Calu3 (cell line): ENCODE results near the gene RPL22. TPM values are rescaled to one million over a fixed set of nuclear protein-coding genes. Genes with fewer than 3 reads are reported as not detected.
"Not testable (repeated sequence)": the region's sequence is repeated elsewhere in the genome, so short reads cannot be mapped to it uniquely, and the experiment has no call there.

Experiments used
- BruUV-seq: library from RNA; stranded (reverse); fragments of 400-500 nt; replicated peaks from 2 replicates; lab custom pipeline; 2021; lab: Mats Ljungman, UMichigan
- CTCF ChIA-PET: fragments of 300-600 bp; sonication (Branson Sonifier 250); formaldehyde crosslinking; loops from one replicate; lab custom pipeline; 2022; ENCODE audit warnings: antibody characterized with exemption; lab: Charles Lee
- DNase-seq: peaks from one replicate; pipeline ENCODE4 v3.0.0; 2022
- H3K27ac Mint-ChIP-seq: one replicate; pipeline ENCODE4 v1.8.0; 2022; ENCODE audit warnings: mixed read lengths; ENCODE audit not compliant: unreplicated experiment
- H3K27me3 Mint-ChIP-seq: one replicate; pipeline ENCODE4 v1.8.0; 2022; ENCODE audit warnings: mixed read lengths; ENCODE audit not compliant: unreplicated experiment
- H3K36me3 Mint-ChIP-seq: one replicate; pipeline ENCODE4 v1.8.0; 2022; ENCODE audit warnings: mild to moderate bottlenecking, moderate library complexity, mixed read lengths; ENCODE audit not compliant: insufficient read depth, unreplicated experiment
- H3K4me1 Mint-ChIP-seq: one replicate; pipeline ENCODE4 v1.8.0; 2022; ENCODE audit warnings: mild to moderate bottlenecking, low read depth, mixed read lengths; ENCODE audit not compliant: unreplicated experiment
- H3K4me3 Mint-ChIP-seq: one replicate; pipeline ENCODE4 v1.8.0; 2022; ENCODE audit warnings: mild to moderate bottlenecking, low read depth, moderate library complexity, mixed read lengths; ENCODE audit not compliant: unreplicated experiment
- H3K9me3 Mint-ChIP-seq: one replicate; pipeline ENCODE4 v1.8.0; 2022; ENCODE audit warnings: low read depth, mixed read lengths; ENCODE audit not compliant: unreplicated experiment
- intact Hi-C: fragments of 100-400 bp; cut with micrococcal nuclease; formaldehyde crosslinking; loops from one replicate; pipeline ENCODE4 v1.10.0; 2022; ENCODE audit not compliant: unreplicated experiment
- total RNA-seq: library from RNA; stranded (reverse); gene quantifications from 2 replicates; pipeline ENCODE4 v1.2.3, GENCODE V29; 2022
- TF ChIP-seq, protein P1 (sequence below): fragments of 200-600 bp; IDR thresholded peaks from one replicate; pipeline ENCODE4 v1.8.0; 2022; ENCODE audit warnings: antibody characterized with exemption; ENCODE audit not compliant: unreplicated experiment

The RPL22 gene
- total RNA-seq, 1 experiment from 2014 or later, result 259 TPM

GRCh38 chr1:6222636-6223035, 23.2 kb upstream of the RPL22 start:
- no TSS peak for BruUV-seq
- H3K27ac Mint-ChIP-seq, result peak overlapping the region; percentile 39
- no peak for DNase-seq
- peaks cover 83% of the 10 kb centered on the region for H3K36me3 Mint-ChIP-seq
- no peaks in the 10 kb centered on the region for H3K27me3 Mint-ChIP-seq
- H3K4me3 Mint-ChIP-seq, result no peak overlapping the region
- H3K9me3 Mint-ChIP-seq, result no peaks in the 10 kb centered on the region
- CTCF ChIA-PET, result no interaction called here
- peaks cover 61% of the 10 kb centered on the region for H3K4me1 Mint-ChIP-seq
- TF ChIP-seq, protein P1, sequence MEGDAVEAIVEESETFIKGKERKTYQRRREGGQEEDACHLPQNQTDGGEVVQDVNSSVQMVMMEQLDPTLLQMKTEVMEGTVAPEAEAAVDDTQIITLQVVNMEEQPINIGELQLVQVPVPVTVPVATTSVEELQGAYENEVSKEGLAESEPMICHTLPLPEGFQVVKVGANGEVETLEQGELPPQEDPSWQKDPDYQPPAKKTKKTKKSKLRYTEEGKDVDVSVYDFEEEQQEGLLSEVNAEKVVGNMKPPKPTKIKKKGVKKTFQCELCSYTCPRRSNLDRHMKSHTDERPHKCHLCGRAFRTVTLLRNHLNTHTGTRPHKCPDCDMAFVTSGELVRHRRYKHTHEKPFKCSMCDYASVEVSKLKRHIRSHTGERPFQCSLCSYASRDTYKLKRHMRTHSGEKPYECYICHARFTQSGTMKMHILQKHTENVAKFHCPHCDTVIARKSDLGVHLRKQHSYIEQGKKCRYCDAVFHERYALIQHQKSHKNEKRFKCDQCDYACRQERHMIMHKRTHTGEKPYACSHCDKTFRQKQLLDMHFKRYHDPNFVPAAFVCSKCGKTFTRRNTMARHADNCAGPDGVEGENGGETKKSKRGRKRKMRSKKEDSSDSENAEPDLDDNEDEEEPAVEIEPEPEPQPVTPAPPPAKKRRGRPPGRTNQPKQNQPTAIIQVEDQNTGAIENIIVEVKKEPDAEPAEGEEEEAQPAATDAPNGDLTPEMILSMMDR, result no peak
- intact Hi-C loops, result no loop called here

DNA sequence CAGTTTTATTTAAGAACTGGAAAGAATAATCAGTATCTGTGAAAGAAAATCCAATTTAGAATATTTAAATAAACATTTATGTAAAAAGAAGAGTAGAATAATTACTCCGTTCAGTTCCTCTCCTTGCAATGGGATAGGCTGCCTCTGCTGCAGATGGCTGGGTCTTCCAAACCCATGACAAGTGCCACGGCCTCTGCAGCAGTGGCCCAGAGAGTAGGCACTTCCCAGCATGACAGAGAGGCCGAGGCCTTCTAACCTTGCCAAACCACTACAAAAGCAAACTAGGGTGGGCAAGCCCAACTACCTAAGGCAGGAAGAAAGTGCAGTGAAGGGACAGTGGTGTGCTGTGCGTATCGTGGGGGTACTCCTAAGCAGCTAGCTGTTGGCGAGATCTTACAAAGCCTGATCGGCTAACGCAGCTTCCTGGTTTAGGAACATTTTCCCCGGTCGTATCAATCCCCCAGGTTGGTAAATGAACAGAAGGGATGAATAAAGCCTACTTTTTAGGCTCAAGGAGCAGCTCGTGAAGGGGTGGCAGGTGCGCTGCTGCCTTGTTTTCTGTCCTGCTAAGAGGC, 21.9 kb upstream of the RPL22 start:
- Mint-ChIP-seq H3K27ac (peak overlapping the region; percentile 83), H3K36me3 (peaks cover 89% of the 10 kb centered on the region), H3K27me3 (no peaks in the 10 kb centered on the region), H3K4me3 (no peak overlapping the region), H3K4me1 (peaks cover 68% of the 10 kb centered on the region), H3K9me3 (no peaks in the 10 kb centered on the region)
- BruUV-seq, result no TSS peak
- intact Hi-C loops, result no loop called here
- no peak for DNase-seq
- CTCF ChIA-PET, result interaction anchor here (0.6 kb wide), 1 partner anchor 897 kb away, joined by 6 read pairs; no protein-coding TSS in a partner anchor
- TF ChIP-seq, protein P1, result no peak

DNA sequence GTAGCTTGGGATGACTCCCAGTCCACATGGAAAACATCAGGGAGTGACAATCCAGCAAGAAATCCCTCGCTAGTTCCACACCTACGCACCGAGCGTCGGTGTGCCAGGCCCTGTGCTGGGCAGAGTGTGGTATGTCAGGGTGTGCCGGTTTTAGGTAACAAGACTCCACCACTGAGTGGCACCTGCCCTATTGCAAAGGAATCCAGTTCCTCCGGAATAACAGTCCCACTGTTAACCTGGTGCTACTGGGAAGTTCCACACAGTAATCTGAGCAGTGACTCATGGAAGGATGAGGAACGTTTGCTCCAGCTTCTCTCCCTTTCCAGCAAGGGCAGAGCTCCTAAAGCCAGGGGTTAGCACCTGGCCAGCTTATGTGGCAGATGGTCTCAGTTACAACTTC, 20.8 kb upstream of the RPL22 start:
- peak; percentile 78 for DNase-seq
- CTCF ChIA-PET, result interaction anchor here (0.9 to 1.0 kb wide), 2 partner anchors 10 to 15 kb away, joined by 3 to 14 read pairs; no protein-coding TSS in a partner anchor
- TF ChIP-seq, protein P1, result no peak
- Mint-ChIP-seq H3K9me3 (no peaks in the 10 kb centered on the region), H3K4me1 (peaks cover 60% of the 10 kb centered on the region), H3K4me3 (peak overlapping the region; percentile 28), H3K27ac (peak overlapping the region; percentile 83), H3K36me3 (peaks cover 86% of the 10 kb centered on the region), H3K27me3 (no peaks in the 10 kb centered on the region)
- intact Hi-C loops, result no loop called here
- no TSS peak for BruUV-seq

DNA sequence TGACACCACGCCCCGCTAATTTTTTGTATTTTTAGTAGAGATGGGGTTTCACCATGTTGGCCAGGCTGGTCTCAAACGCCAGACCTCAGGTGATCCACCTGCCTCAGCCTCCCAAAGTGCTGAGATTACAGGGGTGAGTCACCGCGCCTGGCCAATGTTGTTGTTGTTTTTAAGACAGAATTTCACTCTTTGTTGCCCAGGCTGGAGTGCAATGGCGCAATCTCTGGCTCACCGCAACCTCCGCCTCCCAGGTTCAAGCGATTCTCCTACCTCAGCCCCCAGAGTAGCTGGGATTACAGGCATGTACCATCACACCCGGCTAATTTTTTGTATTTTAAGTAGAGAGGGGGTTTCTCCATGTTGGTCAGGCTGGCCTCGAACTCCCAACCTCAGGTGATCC, 20.2 kb upstream of the RPL22 start:
- H3K9me3 Mint-ChIP-seq, DNase-seq, BruUV-seq, intact Hi-C loops, H3K27me3 Mint-ChIP-seq: not testable (repeated sequence)
- H3K27ac Mint-ChIP-seq, result peak overlapping the region; percentile 83
- peaks cover 86% of the 10 kb centered on the region for H3K36me3 Mint-ChIP-seq
- H3K4me3 Mint-ChIP-seq, result peak overlapping the region; percentile 28
- H3K4me1 Mint-ChIP-seq, result peaks cover 54% of the 10 kb centered on the region
- CTCF ChIA-PET, result interaction anchor here (0.9 kb wide), 1 partner anchor 15 kb away, joined by 3 read pairs; no protein-coding TSS in a partner anchor
